Measurements from ENCODE around the gene HEPACAM.

The HEPACAM gene

DNA sequence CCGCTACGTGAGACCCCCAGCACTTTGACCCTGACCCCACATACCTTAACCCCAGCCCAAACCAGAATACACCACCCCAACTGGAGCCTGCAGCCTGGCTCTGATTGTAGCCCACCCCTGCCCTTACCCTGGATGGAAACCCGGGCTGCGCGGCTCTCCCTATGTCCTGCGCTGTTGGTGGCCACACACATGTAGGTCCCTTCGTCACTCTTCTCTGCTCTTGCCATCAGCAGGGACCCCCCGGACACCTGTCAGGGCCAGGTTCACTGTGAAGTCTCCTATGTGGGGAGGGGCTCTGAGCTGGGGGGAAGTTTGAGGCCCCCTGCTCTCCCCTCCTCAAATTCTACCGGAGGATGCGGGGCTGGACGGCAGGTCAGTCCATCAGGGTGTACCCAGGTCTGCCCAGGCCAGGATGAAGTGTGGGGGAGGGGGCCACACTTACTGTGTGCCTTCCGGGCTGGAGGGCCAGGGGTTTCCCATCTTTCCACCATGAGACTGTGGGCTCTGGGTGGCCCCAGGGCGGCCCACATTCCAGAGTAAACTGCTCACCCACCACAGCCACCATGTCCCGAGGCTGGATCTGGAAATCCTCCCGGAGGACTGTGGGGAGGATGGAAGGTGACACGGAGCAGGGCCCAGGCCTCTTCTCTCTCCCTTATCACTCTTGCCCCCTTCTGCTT is 39.6 kb downstream of the HEPACAM start:
- DNase-seq (ENCODE audit: low read depth), result no peak
- H3K4me3 ChIP-seq (ENCODE audit: low read length), result no peak overlapping the region
- TF ChIP-seq, protein P1, sequence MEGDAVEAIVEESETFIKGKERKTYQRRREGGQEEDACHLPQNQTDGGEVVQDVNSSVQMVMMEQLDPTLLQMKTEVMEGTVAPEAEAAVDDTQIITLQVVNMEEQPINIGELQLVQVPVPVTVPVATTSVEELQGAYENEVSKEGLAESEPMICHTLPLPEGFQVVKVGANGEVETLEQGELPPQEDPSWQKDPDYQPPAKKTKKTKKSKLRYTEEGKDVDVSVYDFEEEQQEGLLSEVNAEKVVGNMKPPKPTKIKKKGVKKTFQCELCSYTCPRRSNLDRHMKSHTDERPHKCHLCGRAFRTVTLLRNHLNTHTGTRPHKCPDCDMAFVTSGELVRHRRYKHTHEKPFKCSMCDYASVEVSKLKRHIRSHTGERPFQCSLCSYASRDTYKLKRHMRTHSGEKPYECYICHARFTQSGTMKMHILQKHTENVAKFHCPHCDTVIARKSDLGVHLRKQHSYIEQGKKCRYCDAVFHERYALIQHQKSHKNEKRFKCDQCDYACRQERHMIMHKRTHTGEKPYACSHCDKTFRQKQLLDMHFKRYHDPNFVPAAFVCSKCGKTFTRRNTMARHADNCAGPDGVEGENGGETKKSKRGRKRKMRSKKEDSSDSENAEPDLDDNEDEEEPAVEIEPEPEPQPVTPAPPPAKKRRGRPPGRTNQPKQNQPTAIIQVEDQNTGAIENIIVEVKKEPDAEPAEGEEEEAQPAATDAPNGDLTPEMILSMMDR (conservative IDR thresholded peaks at IDR 0.05; ENCODE audit: low read length), result no peak

DNA sequence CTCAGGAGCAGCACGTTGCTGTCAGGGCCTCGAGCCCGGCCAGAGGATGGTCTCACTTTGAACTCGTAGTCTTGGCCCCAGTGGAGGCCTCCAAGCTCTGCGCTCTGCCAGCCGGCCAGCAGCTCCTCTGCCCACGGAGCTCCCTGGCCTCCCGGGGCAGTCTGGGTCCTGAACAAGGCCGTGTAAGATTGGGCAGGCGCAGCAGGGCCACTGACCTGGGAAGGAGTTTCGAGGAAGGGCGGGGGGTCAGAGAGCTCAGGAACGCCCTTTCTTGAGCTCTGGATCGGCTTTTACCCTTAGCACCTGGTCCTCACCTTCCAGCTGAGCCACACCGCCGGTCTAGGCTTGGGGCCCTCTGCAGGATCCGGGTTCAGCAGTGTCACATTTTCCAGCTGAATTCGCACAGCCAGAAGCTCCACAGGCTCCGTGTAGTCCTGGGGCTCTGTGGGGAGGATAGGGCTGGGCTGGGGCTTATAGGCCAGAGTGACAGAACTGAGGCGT is 40.3 kb downstream of the HEPACAM start:
- no peak for DNase-seq (ENCODE audit: low read depth)
- TF ChIP-seq, protein P1 (conservative IDR thresholded peaks at IDR 0.05; ENCODE audit: low read length), result no peak
- H3K4me3 ChIP-seq (ENCODE audit: low read length), result no peak overlapping the region

DNA sequence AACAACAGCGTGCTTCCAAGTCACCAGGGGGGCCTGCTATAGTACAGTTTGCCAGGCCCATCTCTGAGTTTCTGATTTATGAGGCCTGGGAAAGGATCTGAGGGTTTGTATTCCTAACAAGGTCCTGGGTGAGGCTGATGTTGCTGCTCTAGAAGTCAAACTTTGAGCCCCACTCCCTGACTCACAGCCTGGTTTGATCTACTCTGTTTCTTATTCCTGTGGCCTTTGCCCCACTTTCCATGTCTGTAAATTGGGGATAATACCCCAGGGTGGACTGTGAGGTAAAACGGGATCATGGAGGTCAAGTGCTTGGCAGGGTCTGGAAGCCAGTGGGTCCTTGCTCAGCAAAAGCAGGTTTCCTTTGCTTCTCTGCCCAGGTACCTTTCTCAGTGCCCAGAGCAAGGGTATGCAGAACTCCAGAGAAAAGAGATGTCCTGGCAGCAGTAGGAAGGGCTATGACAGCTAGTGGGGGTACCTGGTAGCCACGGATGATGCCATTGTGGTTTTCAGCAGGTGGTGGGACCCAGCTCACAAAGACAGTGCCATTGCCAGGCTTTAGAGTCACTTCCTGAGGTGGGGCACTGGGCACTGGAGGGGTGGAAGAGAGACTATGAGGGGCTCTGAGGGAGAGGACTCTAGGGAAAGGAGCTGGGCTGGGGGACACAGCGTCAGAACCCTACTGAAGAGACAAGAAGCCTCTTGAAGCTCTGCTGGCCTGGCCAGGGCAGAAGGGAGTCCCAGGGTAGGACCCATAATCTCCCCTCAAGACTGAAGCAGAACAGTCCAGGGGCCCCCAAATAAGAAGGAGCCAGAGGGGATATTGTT is 41.0 kb downstream of the HEPACAM start:
- H3K4me3 ChIP-seq (ENCODE audit: low read length), result no peak overlapping the region
- no peak for DNase-seq (ENCODE audit: low read depth)
- TF ChIP-seq, protein P1 (conservative IDR thresholded peaks at IDR 0.05; ENCODE audit: low read length), result no peak

DNA sequence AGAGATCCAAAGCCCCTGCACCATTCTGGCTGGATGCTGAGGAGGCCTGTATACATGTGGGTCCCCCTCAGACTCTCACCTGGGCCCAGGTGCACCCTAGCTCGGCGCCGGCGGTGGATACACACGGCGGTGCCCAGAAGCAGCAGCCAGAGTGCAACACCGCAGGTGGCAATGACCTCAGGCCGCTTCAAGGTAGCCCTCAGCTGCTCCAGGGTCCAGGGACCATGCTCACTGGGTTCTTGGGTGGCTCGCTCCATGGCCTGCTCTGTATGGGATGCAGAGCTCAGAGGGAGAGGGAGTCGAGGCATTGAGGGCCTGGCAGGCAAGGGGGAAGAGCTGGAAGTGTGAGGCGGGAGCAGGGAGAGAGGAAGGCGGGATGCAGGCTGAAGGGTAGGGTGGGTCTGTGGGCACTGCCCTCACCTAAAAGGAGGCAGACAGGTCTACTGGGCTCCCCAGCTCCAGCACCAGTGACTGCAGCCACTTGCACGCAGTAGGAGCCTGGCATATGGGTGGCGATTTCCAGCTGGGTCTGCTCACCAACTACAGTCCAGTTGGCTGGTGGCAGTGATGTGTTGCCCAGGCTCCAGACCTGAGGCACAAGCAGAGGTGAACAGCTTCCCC is 42.0 kb downstream of the HEPACAM start:
- H3K4me3 ChIP-seq (ENCODE audit: low read length), result no peak overlapping the region
- TF ChIP-seq, protein P1 (conservative IDR thresholded peaks at IDR 0.05; ENCODE audit: low read length), result no peak

DNA sequence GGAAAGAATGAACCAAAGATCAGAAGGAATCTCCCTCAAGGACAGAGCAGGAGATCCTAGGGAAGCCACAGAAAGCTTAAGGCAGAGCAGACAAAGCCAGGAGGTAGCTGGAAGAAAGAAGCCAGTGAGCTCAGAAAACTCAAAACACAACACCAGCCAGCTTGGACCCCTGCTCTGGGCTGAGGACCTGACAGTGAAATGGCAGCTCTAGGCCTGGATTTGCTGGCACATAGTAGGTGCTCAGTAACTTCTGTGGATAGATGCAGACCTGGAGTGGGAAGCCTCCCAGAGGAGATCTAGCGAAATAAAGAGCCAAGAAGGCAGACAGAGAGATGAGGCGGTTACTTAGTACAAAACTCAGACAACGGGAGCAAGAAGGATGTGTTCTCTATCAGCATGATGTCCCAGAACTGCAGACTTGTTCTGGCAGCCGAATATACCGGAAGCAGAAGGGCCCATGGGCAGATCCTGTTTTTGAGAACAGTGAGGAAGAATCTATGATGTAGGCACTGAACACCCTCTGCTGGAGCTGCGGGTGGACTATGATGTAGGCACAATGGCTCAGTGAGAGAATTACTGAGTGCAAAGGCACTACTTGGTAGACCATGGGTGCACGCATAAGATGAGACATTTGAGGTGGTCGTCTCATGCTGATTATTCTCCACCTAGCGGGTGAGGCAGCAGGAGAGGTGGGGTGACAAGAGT is 42.9 kb downstream of the HEPACAM start:
- TF ChIP-seq, protein P1 (conservative IDR thresholded peaks at IDR 0.05; ENCODE audit: low read length), result no peak
- H3K4me3 ChIP-seq (ENCODE audit: low read length), result no peak overlapping the region
- DNase-seq (ENCODE audit: low read depth), result no peak

More for the DNA sequence above, 42.0 kb downstream of the HEPACAM start:
- no peak for DNase-seq (ENCODE audit: low read depth)

DNA sequence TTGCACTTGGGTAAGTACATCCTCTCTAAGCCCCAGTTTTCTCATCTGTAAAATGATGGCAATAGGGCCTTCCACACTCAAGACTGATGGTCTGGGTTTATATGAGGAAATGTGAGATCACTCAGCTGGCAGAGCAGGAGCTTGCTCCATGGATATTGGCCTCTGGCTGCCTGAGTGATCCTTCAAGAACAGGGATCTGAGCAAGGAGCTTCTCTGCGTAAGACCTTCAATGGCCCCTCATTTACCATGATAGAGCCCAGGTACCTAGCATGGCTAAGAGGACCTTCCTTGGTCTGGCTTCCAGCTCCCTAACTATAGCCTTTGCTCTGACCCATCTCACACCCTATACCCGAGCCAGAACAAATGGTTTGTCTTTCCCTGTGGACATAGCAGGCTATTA is 43.7 kb downstream of the HEPACAM start:
- H3K4me3 ChIP-seq (ENCODE audit: low read length), result no peak overlapping the region
- no peak for DNase-seq (ENCODE audit: low read depth)
- TF ChIP-seq, protein P1 (conservative IDR thresholded peaks at IDR 0.05; ENCODE audit: low read length), result no peak

Measured in AG10803 (cell line).